KMS-11 (cell line): Measurements from ENCODE around the gene LILRB1.

Experiments used
- H2AFZ ChIP-seq: fragments of 200-600 bp; sonication (generic); 2 replicates; pipeline ENCODE4 v1.6.1; 2016; ENCODE audit warnings: antibody characterized with exemption, mixed run types, low read depth
- H3K27ac ChIP-seq: fragments of 200-600 bp; sonication (generic); 2 replicates; pipeline ENCODE4 v1.6.1; 2016; ENCODE audit warnings: mild to moderate bottlenecking, mixed run types
- H3K27me3 ChIP-seq: fragments of 200-600 bp; sonication (generic); 2 replicates; pipeline ENCODE4 v1.6.1; 2017; ENCODE audit warnings: mild to moderate bottlenecking, low read depth, mixed run types, moderate library complexity; ENCODE audit not compliant: insufficient read depth
- H3K36me3 ChIP-seq: fragments of 200-600 bp; sonication (generic); 2 replicates; pipeline ENCODE4 v1.6.1; 2017; ENCODE audit warnings: mild to moderate bottlenecking, mixed run types; ENCODE audit not compliant: insufficient read depth
- H3K4me1 ChIP-seq: fragments of 200-600 bp; sonication (generic); 2 replicates; pipeline ENCODE4 v1.6.1; 2016; ENCODE audit warnings: mild to moderate bottlenecking, low read depth, mixed run types; ENCODE audit not compliant: poor library complexity, severe bottlenecking
- H3K4me2 ChIP-seq: fragments of 200-600 bp; sonication (generic); 2 replicates; pipeline ENCODE4 v1.7.0; 2016; ENCODE audit warnings: mild to moderate bottlenecking, mixed run types
- H3K4me3 ChIP-seq: fragments of 200-600 bp; sonication (generic); IDR thresholded peaks from 2 replicates; pipeline ENCODE4 v1.6.1; 2017; ENCODE audit warnings: low read depth, low read length, mixed read lengths; ENCODE audit not compliant: insufficient read depth
- H3K79me2 ChIP-seq: fragments of 200-600 bp; sonication (generic); 2 replicates; pipeline ENCODE4 v1.6.1; 2016; ENCODE audit warnings: low read depth, mixed run types; ENCODE audit not compliant: insufficient read depth
- H3K9ac ChIP-seq: fragments of 200-600 bp; sonication (generic); 2 replicates; pipeline ENCODE4 v1.6.1; 2016; ENCODE audit warnings: mild to moderate bottlenecking, mixed run types
- H4K20me1 ChIP-seq: fragments of 200-600 bp; sonication (generic); 2 replicates; pipeline ENCODE4 v1.6.1; 2016; ENCODE audit warnings: mild to moderate bottlenecking, mixed run types; ENCODE audit not compliant: insufficient read depth
- CTCF ChIP-seq: fragments of 200-600 bp; sonication (generic); conservative IDR thresholded peaks from 2 replicates; pipeline ENCODE4 v1.6.1; 2017; ENCODE audit warnings: low read depth, mild to moderate bottlenecking, antibody characterized with exemption, low read length, moderate library complexity, mixed read lengths

Gene LILRB1

GRCh38 chr19:54614726-54615125 lies 15.6 kb upstream of the LILRB1 start:
- no peaks in the 10 kb centered on the region for H3K4me1 ChIP-seq
- H3K27ac ChIP-seq: no peak overlapping the region
- H3K4me2 ChIP-seq: no peak overlapping the region
- H3K4me3 ChIP-seq: no peak overlapping the region
- TF ChIP-seq CTCF: no peak
- no peaks in the 10 kb centered on the region for H3K79me2 ChIP-seq
- no peaks in the 10 kb centered on the region for H3K36me3 ChIP-seq
- no peaks in the 10 kb centered on the region for H4K20me1 ChIP-seq
- no peak overlapping the region for H2AFZ ChIP-seq
- H3K9ac ChIP-seq: no peak overlapping the region
- no peaks in the 10 kb centered on the region for H3K27me3 ChIP-seq

GRCh38 chr19:54616057-54616456 lies 14.2 kb upstream of the LILRB1 start:
- Histone ChIP-seq H3K27me3 (peaks cover 4% of the 10 kb centered on the region; the same call in 1 of the 2 replicates), H3K4me2 (no peak overlapping the region), H3K4me1 (no peaks in the 10 kb centered on the region), H3K4me3 (no peak overlapping the region), H3K27ac (no peak overlapping the region), H3K9ac (no peak overlapping the region), H4K20me1 (no peaks in the 10 kb centered on the region), H3K79me2 (no peaks in the 10 kb centered on the region), H3K36me3 (no peaks in the 10 kb centered on the region), H2AFZ (no peak overlapping the region)
- TF ChIP-seq CTCF: no peak

- H4K20me1 ChIP-seq: no peaks in the 10 kb centered on the region
- peaks cover 4% of the 10 kb centered on the region; the same call in 1 of the 2 replicates for H3K27me3 ChIP-seq
- H3K4me1 ChIP-seq: no peaks in the 10 kb centered on the region
- no peak overlapping the region for H3K4me2 ChIP-seq
- no peak overlapping the region for H3K27ac ChIP-seq
- no peaks in the 10 kb centered on the region for H3K79me2 ChIP-seq
- no peak overlapping the region for H2AFZ ChIP-seq
- H3K36me3 ChIP-seq: no peaks in the 10 kb centered on the region
- no peak for TF ChIP-seq CTCF
- H3K4me3 ChIP-seq: no peak overlapping the region
- H3K9ac ChIP-seq: no peak overlapping the region
Observed at GRCh38 chr19:54616821-54617560, 13.3 kb upstream of the LILRB1 start.

GRCh38 chr19:54620464-54620863 lies 9.8 kb upstream of the LILRB1 start:
- H2AFZ ChIP-seq: no peak overlapping the region
- peaks cover 6% of the 10 kb centered on the region; the same call in 1 of the 2 replicates for H3K27me3 ChIP-seq
- no peaks in the 10 kb centered on the region for H3K79me2 ChIP-seq
- no peak overlapping the region for H3K4me3 ChIP-seq
- no peaks in the 10 kb centered on the region for H3K36me3 ChIP-seq
- no peak overlapping the region for H3K27ac ChIP-seq
- H3K4me2 ChIP-seq: no peak overlapping the region
- H3K4me1 ChIP-seq: no peaks in the 10 kb centered on the region
- no peak for TF ChIP-seq CTCF
- no peaks in the 10 kb centered on the region for H4K20me1 ChIP-seq
- no peak overlapping the region for H3K9ac ChIP-seq
